Measurements from ENCODE around the gene SP110. TPM values are rescaled to one million over a fixed set of nuclear protein-coding genes. Genes with fewer than 3 reads are reported as not detected.

SP110 gene
- polyA plus RNA-seq, 2 donors: 6.0 to 7.2 TPM

DNA sequence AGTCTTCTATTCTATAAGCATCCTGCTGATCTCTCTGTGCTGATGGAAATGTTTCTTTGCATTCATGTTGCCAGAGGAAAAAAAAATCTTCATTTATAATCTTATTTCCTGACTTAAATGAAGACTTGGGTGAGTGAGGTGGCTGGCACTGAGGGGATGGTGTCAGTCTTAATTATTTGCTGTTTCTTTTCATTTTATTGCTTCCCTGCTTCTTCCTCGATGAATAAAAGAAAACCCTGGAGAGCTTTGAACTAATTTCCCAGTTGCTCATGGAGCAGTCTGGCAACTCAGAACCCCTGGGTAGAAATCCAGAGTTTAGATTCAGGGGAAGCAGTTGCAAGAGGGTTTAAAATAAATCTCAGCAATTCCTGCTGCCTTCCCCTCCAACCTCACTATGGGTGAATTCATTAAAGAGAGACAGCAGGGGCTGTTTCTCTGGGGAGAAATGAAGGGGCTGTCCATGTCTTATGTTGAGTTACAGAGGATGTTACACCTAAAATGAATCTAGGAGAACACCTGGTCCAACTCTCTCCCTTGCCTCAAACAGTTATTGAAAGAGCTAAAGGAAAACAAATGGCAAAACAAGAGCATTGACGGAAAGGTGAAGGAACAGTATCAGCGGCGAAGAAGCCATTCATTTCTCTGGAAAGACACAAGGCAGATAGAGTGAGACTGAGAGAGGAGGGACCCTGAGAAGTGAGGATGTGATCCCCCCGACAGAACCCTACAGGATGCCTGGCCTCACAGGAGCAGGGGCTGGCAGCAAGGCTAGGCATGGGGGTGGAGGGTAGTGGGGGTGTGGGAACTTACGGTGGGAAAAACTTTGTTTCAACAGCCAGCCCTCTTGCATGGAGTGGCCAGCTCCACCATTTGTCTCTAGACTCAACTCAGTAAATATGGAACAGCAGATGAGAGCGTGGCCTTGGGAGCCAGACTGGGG, 41.0 kb downstream of the SP110 start:
- H3K4me1 ChIP-seq (ENCODE audit: control insufficient read depth in 2 of 2, insufficient read depth in 2 of 2, low read length in 1 of 2): no peaks in the 10 kb centered on the region
- H3K27me3 ChIP-seq (ENCODE audit: control insufficient read depth in 1 of 2, insufficient read depth in 2 of 2, low read length in 2 of 2): no peaks in the 10 kb centered on the region
- 92 to 93% methylated on average over 7 of the region's 7 CpGs for WGBS, 2 donors
- no peak overlapping the region for H3K4me3 ChIP-seq (ENCODE audit: low read depth in 1 of 2, low read length in 2 of 2)
- H3K9me3 ChIP-seq (ENCODE audit: control insufficient read depth in 2 of 2, insufficient read depth in 1 of 2, low read depth in 1 of 2, low read length in 1 of 2): peaks cover 0 to 2% of the 10 kb centered on the region in 2 donors
- H3K36me3 ChIP-seq (ENCODE audit: control insufficient read depth in 2 of 2, insufficient read depth in 2 of 2, low read length in 1 of 2): peaks cover 15 to 22% of the 10 kb centered on the region in 2 donors
- H3K27ac ChIP-seq (ENCODE audit: low read depth in 2 of 2, low read length in 1 of 2): no peak overlapping the region

DNA sequence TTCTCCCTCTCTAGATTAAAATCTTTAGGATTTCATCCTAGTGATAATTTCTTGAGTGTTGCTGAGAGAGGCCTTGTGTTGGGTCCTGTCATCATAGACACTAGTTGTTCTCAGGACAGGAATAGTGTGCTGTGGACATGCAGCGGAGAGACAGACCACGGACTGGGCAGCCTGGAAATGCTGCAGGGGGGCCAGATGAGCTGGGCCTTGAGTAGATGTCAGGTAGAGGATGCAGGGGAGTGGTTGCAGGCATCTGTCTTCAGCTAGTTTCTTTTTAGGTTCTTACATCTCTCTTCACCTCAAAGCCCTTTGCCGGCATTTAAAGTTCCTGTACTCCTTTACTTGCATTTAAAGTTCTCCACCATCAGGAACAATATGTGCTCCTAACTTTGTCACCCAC, 42.8 kb downstream of the SP110 start:
- Histone ChIP-seq H3K27ac (ENCODE audit: low read depth in 2 of 2, low read length in 1 of 2) (no peak overlapping the region), H3K4me3 (ENCODE audit: low read depth in 1 of 2, low read length in 2 of 2) (no peak overlapping the region), H3K9me3 (ENCODE audit: control insufficient read depth in 2 of 2, insufficient read depth in 1 of 2, low read depth in 1 of 2, low read length in 1 of 2) (no peaks in the 10 kb centered on the region), H3K4me1 (ENCODE audit: control insufficient read depth in 2 of 2, insufficient read depth in 2 of 2, low read length in 1 of 2) (no peaks in the 10 kb centered on the region), H3K27me3 (ENCODE audit: control insufficient read depth in 1 of 2, insufficient read depth in 2 of 2, low read length in 2 of 2) (no peaks in the 10 kb centered on the region), H3K36me3 (ENCODE audit: control insufficient read depth in 2 of 2, insufficient read depth in 2 of 2, low read length in 1 of 2) (peaks cover 17 to 18% of the 10 kb centered on the region in 2 donors)
- WGBS, 2 donors: 78 to 81% methylated on average over 3 of the region's 3 CpGs

DNA sequence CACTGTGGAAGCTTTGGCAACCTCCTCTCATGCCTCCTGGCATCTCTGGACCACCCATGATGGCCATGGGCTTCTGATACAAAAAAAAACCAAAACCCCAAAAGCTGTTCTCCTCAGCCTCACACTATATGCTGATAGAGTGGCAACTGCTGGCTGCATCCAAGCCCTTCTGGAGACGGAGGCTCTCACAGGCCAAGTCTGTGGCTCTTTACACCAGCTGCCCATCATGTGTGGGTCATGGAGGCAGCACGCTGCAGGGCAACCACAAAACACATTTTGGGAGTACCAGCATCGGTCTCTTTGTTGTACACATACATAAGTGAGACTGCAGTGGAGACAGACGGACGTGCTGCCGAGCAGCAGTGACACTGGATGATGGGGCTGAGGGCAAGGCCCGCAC, 45.3 kb downstream of the SP110 start:
- H3K27ac ChIP-seq (ENCODE audit: low read depth in 2 of 2, low read length in 1 of 2): no peak overlapping the region
- peaks cover 14 to 15% of the 10 kb centered on the region in 2 donors for H3K36me3 ChIP-seq (ENCODE audit: control insufficient read depth in 2 of 2, insufficient read depth in 2 of 2, low read length in 1 of 2)

DNA sequence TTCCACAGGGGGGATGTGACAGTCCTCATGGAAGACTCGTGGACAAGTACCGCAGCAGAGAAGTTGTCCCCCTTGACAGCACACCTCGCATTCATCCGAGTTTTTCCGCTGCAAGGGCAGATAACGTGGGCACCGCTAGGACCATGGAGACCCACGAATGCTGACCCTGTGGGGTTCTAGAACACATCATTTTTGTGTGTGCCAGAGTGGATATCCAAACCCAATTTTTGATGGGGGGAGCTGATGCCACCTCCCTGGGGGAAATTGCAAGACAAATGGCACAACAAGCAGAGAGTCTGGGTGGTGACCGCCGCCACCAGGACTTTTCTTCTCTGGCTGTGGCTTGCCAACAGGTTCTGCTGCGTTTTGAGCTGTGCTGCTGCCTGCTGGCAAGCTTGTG, 46.9 kb downstream of the SP110 start:
- WGBS, 2 donors: 94 to 96% methylated on average over 11 of the region's 11 CpGs
- Histone ChIP-seq H3K36me3 (ENCODE audit: control insufficient read depth in 2 of 2, insufficient read depth in 2 of 2, low read length in 1 of 2) (peaks cover 12% of the 10 kb centered on the region in 2 donors), H3K4me3 (ENCODE audit: low read depth in 1 of 2, low read length in 2 of 2) (no peak overlapping the region), H3K4me1 (ENCODE audit: control insufficient read depth in 2 of 2, insufficient read depth in 2 of 2, low read length in 1 of 2) (no peaks in the 10 kb centered on the region), H3K27ac (ENCODE audit: low read depth in 2 of 2, low read length in 1 of 2) (no peak overlapping the region), H3K27me3 (ENCODE audit: control insufficient read depth in 1 of 2, insufficient read depth in 2 of 2, low read length in 2 of 2) (no peaks in the 10 kb centered on the region), H3K9me3 (ENCODE audit: control insufficient read depth in 2 of 2, insufficient read depth in 1 of 2, low read depth in 1 of 2, low read length in 1 of 2) (no peaks in the 10 kb centered on the region)

More for the DNA sequence above, 45.3 kb downstream of the SP110 start:
- Histone ChIP-seq H3K4me1 (ENCODE audit: control insufficient read depth in 2 of 2, insufficient read depth in 2 of 2, low read length in 1 of 2) (no peaks in the 10 kb centered on the region), H3K9me3 (ENCODE audit: control insufficient read depth in 2 of 2, insufficient read depth in 1 of 2, low read depth in 1 of 2, low read length in 1 of 2) (no peaks in the 10 kb centered on the region), H3K27me3 (ENCODE audit: control insufficient read depth in 1 of 2, insufficient read depth in 2 of 2, low read length in 2 of 2) (no peaks in the 10 kb centered on the region), H3K4me3 (ENCODE audit: low read depth in 1 of 2, low read length in 2 of 2) (no peak overlapping the region)
- WGBS, 2 donors: 93 to 96% methylated on average over 7 of the region's 7 CpGs

DNA sequence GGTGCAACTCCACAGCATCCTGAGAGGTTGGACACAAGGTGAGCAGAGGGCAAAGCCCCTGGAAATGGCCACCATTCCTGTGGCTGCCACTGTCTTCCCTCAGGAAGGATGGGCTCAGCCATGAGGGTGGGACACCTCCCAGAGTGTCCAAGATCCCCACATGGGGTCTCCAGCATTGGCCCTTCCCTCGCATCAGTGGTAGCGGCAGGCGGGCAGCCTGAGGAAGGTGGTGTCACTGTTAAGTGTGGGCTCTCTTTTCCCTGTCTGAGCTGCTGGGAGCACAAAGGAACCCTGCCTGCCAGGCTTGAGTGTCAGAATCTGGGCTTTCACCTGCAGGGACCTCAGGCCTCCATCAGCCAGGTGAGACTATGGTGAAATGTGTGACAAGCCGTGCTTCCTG, 47.6 kb downstream of the SP110 start:
- Histone ChIP-seq H3K27ac (ENCODE audit: low read depth in 2 of 2, low read length in 1 of 2) (no peak overlapping the region), H3K27me3 (ENCODE audit: control insufficient read depth in 1 of 2, insufficient read depth in 2 of 2, low read length in 2 of 2) (no peaks in the 10 kb centered on the region), H3K36me3 (ENCODE audit: control insufficient read depth in 2 of 2, insufficient read depth in 2 of 2, low read length in 1 of 2) (peaks cover 7 to 12% of the 10 kb centered on the region in 2 donors), H3K4me3 (ENCODE audit: low read depth in 1 of 2, low read length in 2 of 2) (no peak overlapping the region), H3K4me1 (ENCODE audit: control insufficient read depth in 2 of 2, insufficient read depth in 2 of 2, low read length in 1 of 2) (no peaks in the 10 kb centered on the region), H3K9me3 (ENCODE audit: control insufficient read depth in 2 of 2, insufficient read depth in 1 of 2, low read depth in 1 of 2, low read length in 1 of 2) (no peaks in the 10 kb centered on the region)
- WGBS, 2 donors: 98% methylated on average over 4 of the region's 4 CpGs

DNA sequence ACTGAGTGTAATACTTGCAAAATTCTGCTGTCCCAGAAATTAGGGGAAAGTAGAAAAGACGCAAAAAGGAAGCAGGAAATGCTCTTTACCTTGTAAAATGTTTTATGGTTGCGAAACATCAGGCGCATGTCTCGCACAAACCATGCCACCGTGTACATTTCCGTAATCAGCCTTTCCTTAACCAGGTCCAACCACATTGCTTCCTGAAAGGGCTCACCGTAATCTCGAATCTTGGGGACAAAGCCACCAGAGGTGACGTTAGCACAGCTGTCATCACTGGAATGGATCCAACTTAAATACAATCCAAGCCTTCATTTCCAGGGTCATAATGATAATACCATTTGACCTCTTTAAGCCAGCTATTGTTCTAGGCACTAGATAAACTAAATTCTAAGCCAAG, 49.3 kb downstream of the SP110 start:
- 55 to 81% methylated on average over 9 of the region's 9 CpGs for WGBS, 2 donors
- no peaks in the 10 kb centered on the region for H3K27me3 ChIP-seq (ENCODE audit: control insufficient read depth in 1 of 2, insufficient read depth in 2 of 2, low read length in 2 of 2)
- peaks cover 7 to 12% of the 10 kb centered on the region in 2 donors for H3K36me3 ChIP-seq (ENCODE audit: control insufficient read depth in 2 of 2, insufficient read depth in 2 of 2, low read length in 1 of 2)
- H3K4me1 ChIP-seq (ENCODE audit: control insufficient read depth in 2 of 2, insufficient read depth in 2 of 2, low read length in 1 of 2): no peaks in the 10 kb centered on the region
- no peaks in the 10 kb centered on the region for H3K9me3 ChIP-seq (ENCODE audit: control insufficient read depth in 2 of 2, insufficient read depth in 1 of 2, low read depth in 1 of 2, low read length in 1 of 2)
- H3K4me3 ChIP-seq (ENCODE audit: low read depth in 1 of 2, low read length in 2 of 2): no peak overlapping the region
- peak overlapping the region in 1 of 2 donors; percentile 10 for H3K27ac ChIP-seq (ENCODE audit: low read depth in 2 of 2, low read length in 1 of 2)

DNA sequence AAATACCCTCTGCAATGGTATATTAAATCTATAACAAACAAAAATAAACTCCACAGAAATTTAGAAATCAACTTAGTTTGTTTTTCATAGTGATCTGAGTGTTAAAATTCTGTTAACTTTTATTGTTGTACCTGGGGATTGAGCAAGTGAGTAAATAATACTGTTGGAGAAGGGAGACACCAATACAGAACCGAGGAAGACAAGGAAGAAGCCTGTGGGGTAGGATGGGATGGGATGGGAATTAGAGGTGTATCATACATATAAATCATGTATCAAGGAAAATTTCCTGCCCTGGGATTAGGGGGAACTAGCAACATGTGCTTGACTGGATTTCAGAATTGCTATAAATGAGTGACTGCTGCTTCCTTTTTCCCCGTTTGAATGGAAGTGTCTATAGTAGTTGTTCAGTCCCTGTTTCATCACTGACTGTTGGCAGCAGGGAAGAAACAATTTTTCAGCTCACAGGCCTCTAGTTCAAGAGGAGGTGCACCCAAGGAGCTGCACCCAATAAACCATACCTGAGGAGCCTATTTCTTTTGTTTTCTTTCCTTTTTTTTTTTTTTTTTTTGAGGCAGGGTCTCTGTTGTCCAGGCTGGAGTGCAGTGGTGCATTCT, 53.1 kb downstream of the SP110 start:
- WGBS, 2 donors: 88 to 90% methylated on average over 2 of the region's 2 CpGs
- no peaks in the 10 kb centered on the region for H3K27me3 ChIP-seq (ENCODE audit: control insufficient read depth in 1 of 2, insufficient read depth in 2 of 2, low read length in 2 of 2)

DNA sequence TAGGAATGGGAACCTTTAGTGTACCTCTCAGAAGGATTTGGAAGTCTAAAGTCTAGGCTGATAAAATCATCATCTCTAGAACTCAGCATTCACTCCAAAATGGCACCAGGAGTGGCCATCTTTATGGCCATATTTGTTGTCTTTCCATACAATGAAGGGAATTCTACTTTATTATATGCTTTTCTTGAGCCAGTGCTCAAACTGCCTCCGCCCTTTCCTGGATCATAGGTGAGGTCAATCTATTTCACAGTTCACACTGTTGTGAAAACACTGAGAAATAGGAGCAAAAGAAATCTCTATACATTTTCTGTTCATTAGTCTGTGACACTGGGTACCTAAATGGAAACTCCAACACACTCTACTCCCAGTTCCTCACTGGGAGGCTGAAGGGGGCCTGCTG, 55.6 kb downstream of the SP110 start:
- Histone ChIP-seq H3K36me3 (ENCODE audit: control insufficient read depth in 2 of 2, insufficient read depth in 2 of 2, low read length in 1 of 2) (no peaks in the 10 kb centered on the region), H3K27ac (ENCODE audit: low read depth in 2 of 2, low read length in 1 of 2) (no peak overlapping the region), H3K4me3 (ENCODE audit: low read depth in 1 of 2, low read length in 2 of 2) (no peak overlapping the region), H3K9me3 (ENCODE audit: control insufficient read depth in 2 of 2, insufficient read depth in 1 of 2, low read depth in 1 of 2, low read length in 1 of 2) (no peaks in the 10 kb centered on the region), H3K4me1 (ENCODE audit: control insufficient read depth in 2 of 2, insufficient read depth in 2 of 2, low read length in 1 of 2) (peaks cover 0 to 2% of the 10 kb centered on the region in 2 donors), H3K27me3 (ENCODE audit: control insufficient read depth in 1 of 2, insufficient read depth in 2 of 2, low read length in 2 of 2) (no peaks in the 10 kb centered on the region)
- WGBS, 2 donors: 96 to 100% methylated on average over 1 of the region's 1 CpG

More for the DNA sequence above, 53.1 kb downstream of the SP110 start:
- H3K4me1 ChIP-seq (ENCODE audit: control insufficient read depth in 2 of 2, insufficient read depth in 2 of 2, low read length in 1 of 2): peaks cover 0 to 2% of the 10 kb centered on the region in 2 donors
- no peaks in the 10 kb centered on the region for H3K9me3 ChIP-seq (ENCODE audit: control insufficient read depth in 2 of 2, insufficient read depth in 1 of 2, low read depth in 1 of 2, low read length in 1 of 2)
- H3K27ac ChIP-seq (ENCODE audit: low read depth in 2 of 2, low read length in 1 of 2): no peak overlapping the region
- peaks cover 0 to 3% of the 10 kb centered on the region in 2 donors for H3K36me3 ChIP-seq (ENCODE audit: control insufficient read depth in 2 of 2, insufficient read depth in 2 of 2, low read length in 1 of 2)
- no peak overlapping the region for H3K4me3 ChIP-seq (ENCODE audit: low read depth in 1 of 2, low read length in 2 of 2)

DNA sequence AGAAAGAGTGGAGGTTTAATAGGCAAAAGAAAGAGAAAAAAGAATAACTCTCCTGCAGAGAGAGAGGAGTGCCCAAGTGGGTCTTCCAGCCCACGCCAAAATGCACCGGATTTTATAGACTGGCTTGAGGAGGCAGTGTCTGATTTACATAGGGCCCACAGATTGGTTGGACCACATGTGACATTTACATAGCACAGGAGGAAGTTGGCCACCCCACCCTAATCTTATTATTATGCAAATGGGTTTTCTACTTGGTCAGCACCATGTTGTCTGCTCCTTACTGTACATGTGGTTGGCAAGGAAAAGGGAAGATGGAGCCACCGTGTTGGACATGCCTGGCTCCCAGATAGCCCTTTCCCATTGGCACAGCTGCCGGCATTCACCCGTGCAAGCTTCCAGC, 56.8 kb downstream of the SP110 start:
- no peak overlapping the region for H3K4me3 ChIP-seq (ENCODE audit: low read depth in 1 of 2, low read length in 2 of 2)
- no peaks in the 10 kb centered on the region for H3K27me3 ChIP-seq (ENCODE audit: control insufficient read depth in 1 of 2, insufficient read depth in 2 of 2, low read length in 2 of 2)
- no peak overlapping the region for H3K27ac ChIP-seq (ENCODE audit: low read depth in 2 of 2, low read length in 1 of 2)
- peaks cover 0 to 2% of the 10 kb centered on the region in 2 donors for H3K4me1 ChIP-seq (ENCODE audit: control insufficient read depth in 2 of 2, insufficient read depth in 2 of 2, low read length in 1 of 2)
- no peaks in the 10 kb centered on the region for H3K9me3 ChIP-seq (ENCODE audit: control insufficient read depth in 2 of 2, insufficient read depth in 1 of 2, low read depth in 1 of 2, low read length in 1 of 2)
- H3K36me3 ChIP-seq (ENCODE audit: control insufficient read depth in 2 of 2, insufficient read depth in 2 of 2, low read length in 1 of 2): no peaks in the 10 kb centered on the region
- WGBS, 2 donors: 82 to 84% methylated on average over 5 of the region's 5 CpGs
